H1 (cell line): ENCODE results near the gene AGR2. TPM values are rescaled to one million over a fixed set of nuclear protein-coding genes. Genes with fewer than 3 reads are reported as not detected.

Experiments used
- CTCF ChIA-PET: fragments of 300-600 bp; sonication (Branson Sonifier 250); formaldehyde crosslinking; loops from one replicate; lab custom pipeline; 2021; ENCODE audit not compliant: partially characterized antibody; lab: Charles Lee
- POLR2A ChIA-PET: fragments of 300-600 bp; sonication (Branson Sonifier 250); formaldehyde crosslinking; loops from one replicate; lab custom pipeline; 2021; ENCODE audit warnings: inconsistent platforms; ENCODE audit not compliant: partially characterized antibody; lab: Charles Lee
- DNase-seq, 2 experiments: peaks; one replicate each; pipeline versions ENCODE4 v3.0.0 to v3.0.0-alpha.2; 2010 to 2022; ENCODE audit warnings: low spot score in 2 of 2, low read depth in 1 of 2, mixed read lengths in 1 of 2
- FAIRE-seq: peaks from 2 replicates; lab custom pipeline; 2011; peaks lifted over from hg19 to GRCh38; lab: Jason Lieb, UNC
- H2AFZ ChIP-seq: 2 replicates; pipeline ENCODE4 v1.8.1; 2012; ENCODE audit warnings: low read length, inconsistent platforms
- H2AK5ac ChIP-seq: 2 replicates; pipeline ENCODE4 v1.6.1; 2013; ENCODE audit warnings: low read depth, low read length
- H2BK120ac ChIP-seq: replicated peaks from 2 replicates; pipeline ENCODE3; 2013; ENCODE audit warnings: low read depth, low read length, inconsistent platforms
- H2BK12ac ChIP-seq: 2 replicates; pipeline ENCODE4 v1.6.1; 2013; ENCODE audit warnings: low read depth, low read length
- H2BK15ac ChIP-seq: 2 replicates; pipeline ENCODE4 v1.6.1; 2013; ENCODE audit warnings: low read length
- H2BK20ac ChIP-seq: 2 replicates; pipeline ENCODE4 v1.6.1; 2013; ENCODE audit warnings: low read length
- H2BK5ac ChIP-seq: 2 replicates; pipeline ENCODE4 v1.6.1; 2013; ENCODE audit warnings: low read depth, low read length
- H3K14ac ChIP-seq: 2 replicates; pipeline ENCODE4 v1.6.1; 2013; ENCODE audit warnings: inconsistent platforms; ENCODE audit not compliant: insufficient read length
- H3K18ac ChIP-seq: 2 replicates; pipeline ENCODE4 v1.6.1; 2013; ENCODE audit warnings: low read length; ENCODE audit errors: extremely low read depth
- H3K23ac ChIP-seq: 2 replicates; pipeline ENCODE4 v1.6.1; 2013; ENCODE audit warnings: inconsistent platforms; ENCODE audit not compliant: insufficient read length
- H3K23me2 ChIP-seq: 2 replicates; pipeline ENCODE4 v1.6.1; 2013; ENCODE audit warnings: low read depth, low read length
- H3K27ac ChIP-seq: 2 replicates; pipeline ENCODE4 v1.6.1; 2011; ENCODE audit warnings: low read depth, low read length, inconsistent platforms
- H3K27me3 ChIP-seq, 4 experiments: replicated peaks in 1 of 4; 1 replicate in 1 of 4; 2 replicates in 3 of 4; pipeline versions ENCODE4 v1.6.1 to v1.8.1; 2011 to 2013; ENCODE audit warnings: low read length in 3 of 4, mild to moderate bottlenecking in 3 of 4, inconsistent platforms in 2 of 4, mixed read lengths in 2 of 4, moderate library complexity in 1 of 4; ENCODE audit not compliant: control insufficient read depth in 3 of 4, insufficient read depth in 3 of 4; ENCODE audit errors: extremely low read depth in 1 of 4
- H3K36me3 ChIP-seq, 4 experiments: 2 replicates each; pipeline versions ENCODE4 v1.6.1 to v1.8.1; 2011 to 2013; ENCODE audit warnings: mild to moderate bottlenecking in 4 of 4, low read length in 3 of 4, moderate library complexity in 2 of 4, control low read depth in 1 of 4, inconsistent platforms in 1 of 4; ENCODE audit not compliant: insufficient read depth in 4 of 4, control insufficient read depth in 2 of 4
- H3K4ac ChIP-seq: replicated peaks from 2 replicates; pipeline ENCODE3; 2013; ENCODE audit warnings: low read length, low read depth, mixed read lengths, inconsistent platforms; ENCODE audit not compliant: insufficient read length
- H3K4me1 ChIP-seq, 4 experiments: replicated peaks in 1 of 4; 1 replicate in 1 of 4; 2 replicates in 3 of 4; pipeline versions ENCODE4 v1.6.1 to v1.8.1; 2011 to 2013; ENCODE audit warnings: low read length in 3 of 4, inconsistent platforms in 2 of 4, mixed read lengths in 1 of 4; ENCODE audit not compliant: insufficient read depth in 4 of 4, control insufficient read depth in 3 of 4
- H3K4me2 ChIP-seq, 2 experiments: 2 replicates each; pipeline versions ENCODE4 v1.6.1 to v1.8.1; 2011 to 2013; ENCODE audit warnings: low read depth in 2 of 2, low read length in 2 of 2, control low read depth in 1 of 2, inconsistent platforms in 1 of 2, mild to moderate bottlenecking in 1 of 2; ENCODE audit not compliant: insufficient read depth in 1 of 2
- H3K4me3 ChIP-seq, 4 experiments: fragments of 200-600, 300-600 bp in 1 of 4; sonication (generic), shearing (Covaris generic), sonication (Bioruptor Twin) in 1 of 4; 2 replicates each; pipeline versions ENCODE4 v1.5.1 to v1.8.1; 2011 to 2016; ENCODE audit warnings: low read length in 4 of 4, low read depth in 3 of 4, control low read depth in 2 of 4, inconsistent platforms in 2 of 4, mild to moderate bottlenecking in 2 of 4, mixed read lengths in 1 of 4, moderate library complexity in 1 of 4; ENCODE audit not compliant: insufficient read depth in 2 of 4; ENCODE audit errors: extremely low read depth in 1 of 4
- H3K56ac ChIP-seq: replicated peaks from 2 replicates; pipeline ENCODE3; 2013; ENCODE audit warnings: low read depth, mild to moderate bottlenecking, mixed read lengths, low read length, inconsistent platforms; ENCODE audit not compliant: insufficient read length
- H3K79me1 ChIP-seq: 2 replicates; pipeline ENCODE4 v1.6.1; 2013; ENCODE audit warnings: low read depth, low read length, control low read depth
- H3K79me2 ChIP-seq, 2 experiments: 2 replicates each; pipeline versions ENCODE4 v1.6.1 to v1.8.1; 2012 to 2013; ENCODE audit warnings: low read length in 2 of 2, mild to moderate bottlenecking in 2 of 2, inconsistent platforms in 1 of 2; ENCODE audit not compliant: insufficient read depth in 2 of 2, control insufficient read depth in 1 of 2
- H3K9ac ChIP-seq, 4 experiments: replicated peaks in 1 of 4; 1 replicate in 1 of 4; 2 replicates in 3 of 4; pipeline versions ENCODE4 v1.6.1 to v1.8.1; 2011 to 2013; ENCODE audit warnings: low read depth in 3 of 4, low read length in 3 of 4, control low read depth in 2 of 4, mild to moderate bottlenecking in 2 of 4, moderate library complexity in 2 of 4, inconsistent platforms in 1 of 4; ENCODE audit errors: extremely low read depth in 1 of 4
- H3K9me3 ChIP-seq, 2 experiments: 2 replicates each; pipeline versions ENCODE4 v1.6.1 to v1.8.1; 2012 to 2013; ENCODE audit warnings: mild to moderate bottlenecking in 2 of 2, moderate library complexity in 2 of 2, control low read depth in 1 of 2, inconsistent platforms in 1 of 2, low read depth in 1 of 2, low read length in 1 of 2, mixed read lengths in 1 of 2; ENCODE audit not compliant: insufficient read depth in 2 of 2
- H4K20me1 ChIP-seq, 2 experiments: replicated peaks in 1 of 2; 2 replicates each; pipeline versions ENCODE3 to v1.8.1; 2011 to 2013; ENCODE audit warnings: inconsistent platforms in 2 of 2, low read length in 2 of 2, mild to moderate bottlenecking in 1 of 2; ENCODE audit not compliant: insufficient read depth in 2 of 2, control insufficient read depth in 1 of 2
- H4K5ac ChIP-seq: 2 replicates; pipeline ENCODE4 v1.6.1; 2013; ENCODE audit warnings: low read length, low read depth, mixed read lengths, inconsistent platforms; ENCODE audit not compliant: insufficient read length
- H4K8ac ChIP-seq: 2 replicates; pipeline ENCODE4 v1.8.0; 2013; ENCODE audit warnings: mild to moderate bottlenecking, moderate library complexity, low read length, inconsistent platforms; ENCODE audit not compliant: insufficient read depth; ENCODE audit errors: extremely low read depth
- H4K91ac ChIP-seq: replicated peaks from 2 replicates; pipeline ENCODE3; 2013; ENCODE audit warnings: low read length, mixed read lengths, inconsistent platforms; ENCODE audit not compliant: insufficient read length
- ASH2L ChIP-seq: fragments of 200-600, 300-600 bp; sonication (generic); IDR thresholded peaks from one replicate; pipeline ENCODE4 v1.7.1; 2017; ENCODE audit warnings: low read length
- BACH1 ChIP-seq: IDR thresholded peaks from 2 replicates; pipeline ENCODE4 v1.6.1; 2012; ENCODE audit warnings: low read length, improper control_type of control experiment
- BRCA1 ChIP-seq: IDR thresholded peaks from 2 replicates; pipeline ENCODE4 v1.6.1; 2012; ENCODE audit warnings: low read depth, low read length, improper control_type of control experiment
- CHD2 ChIP-seq: IDR thresholded peaks from 2 replicates; pipeline ENCODE4 v1.6.1; 2012; ENCODE audit warnings: low read length, improper control_type of control experiment
- EP300 ChIP-seq, 2 experiments: IDR thresholded peaks; 1 replicate in 1 of 2; 2 replicates in 1 of 2; pipeline ENCODE4 v1.6.1; 2011 to 2012; ENCODE audit warnings: low read depth in 2 of 2, low read length in 2 of 2, mild to moderate bottlenecking in 2 of 2, borderline replicate concordance in 1 of 2, inconsistent platforms in 1 of 2, moderate library complexity in 1 of 2
- GABPA ChIP-seq: IDR thresholded peaks from 2 replicates; pipeline ENCODE4 v1.6.1; 2011; ENCODE audit warnings: mild to moderate bottlenecking, low read length, moderate library complexity, borderline replicate concordance; ENCODE audit not compliant: insufficient read depth
- MAX ChIP-seq: IDR thresholded peaks from 2 replicates; pipeline ENCODE4 v1.6.1; 2012; ENCODE audit warnings: inconsistent platforms
- SIRT6 ChIP-seq: IDR thresholded peaks from one replicate; pipeline ENCODE4 v1.7.1; 2012; ENCODE audit warnings: low read length, inconsistent platforms
- SIX5 ChIP-seq: IDR thresholded peaks from 2 replicates; pipeline ENCODE4 v1.6.1; 2011; ENCODE audit warnings: mild to moderate bottlenecking, low read depth, low read length
- SP2 ChIP-seq: IDR thresholded peaks from 2 replicates; pipeline ENCODE4 v1.6.1; 2012; ENCODE audit warnings: mild to moderate bottlenecking, low read length, inconsistent platforms
- TCF12 ChIP-seq: IDR thresholded peaks from 2 replicates; pipeline ENCODE4 v1.6.1; 2011; ENCODE audit warnings: low read depth, mild to moderate bottlenecking, low read length
- YY1 ChIP-seq: IDR thresholded peaks from 2 replicates; pipeline ENCODE4 v1.6.1; 2011; ENCODE audit warnings: low read depth, mild to moderate bottlenecking, low read length
- ZNF274 ChIP-seq: IDR thresholded peaks from 2 replicates; pipeline ENCODE4 v1.7.0; 2012; ENCODE audit warnings: low read length, borderline replicate concordance; ENCODE audit errors: extremely low read depth
- WGBS, 2 experiments: shearing (Covaris generic) in 1 of 2; methylation state at CpG; one replicate each; pipeline versions ENCODE4 v1.1.6 to v1.1.7; 2013 to 2015; ENCODE audit warnings: low lambda C conversion rate in 2 of 2, mixed read lengths in 2 of 2, inconsistent platforms in 1 of 2, low coverage in 1 of 2, missing lambda C conversion rate in 1 of 2; ENCODE audit not compliant: insufficient replicate concordance in 2 of 2, insufficient coverage in 1 of 2, insufficient read length in 1 of 2; ENCODE audit errors: extremely low coverage in 1 of 2, missing lambda C conversion rate in 1 of 2; 5-methylcytosine and 5-hydroxymethylcytosine counted together
- polyA plus RNA-seq, 7 experiments: library from polyadenylated mRNA; depleted of rRNA in 3 of 7; stranded (reverse) in 5 of 7; unstranded in 2 of 7; fragments of >200 nt in 5 of 7; fragments of 200-250 nt in 2 of 7; gene quantifications; 1 replicate in 5 of 7; 2 replicates in 1 of 7; 4 replicates in 1 of 7; pipeline versions ENCODE4 v1.2.1 to v1.2.3, GENCODE V29; 2011 to 2013; ENCODE audit warnings: missing spikeins in 2 of 7, mixed read lengths in 2 of 7
- total RNA-seq: library from RNA; stranded (reverse); fragmentation: NEBNext Ultra II Directional; extraction: Animal tissue kit (Norgen Biotek cat#: 25700); gene quantifications from 2 replicates; pipeline ENCODE4 v1.2.1, GENCODE V29; 2021

AGR2 gene
- total and polyA plus RNA-seq, 2 of the 8 experiments (the other 6 are each of a cell fraction or from before 2014, with no cell fraction given), result not detected

GRCh38 chr7:16812542-16813231 is 7.9 kb upstream of the AGR2 start:
- Histone ChIP-seq H3K27ac (no peak overlapping the region), H2AK5ac (no peak overlapping the region), H2BK12ac (no peak overlapping the region), H2BK15ac (no peak overlapping the region), H3K4me2 (no peak overlapping the region), H2BK5ac (no peak overlapping the region), H3K18ac (no peak overlapping the region), H3K23me2 (no peaks in the 10 kb centered on the region), H3K23ac (no peak overlapping the region), H3K4ac (no peak overlapping the region), H3K4me3 (no peak overlapping the region), H2BK20ac (no peak overlapping the region), H4K8ac (no peak overlapping the region), H3K9ac (no peak overlapping the region), H2AFZ (no peak overlapping the region), H4K91ac (no peak overlapping the region), H3K79me2 (no peaks in the 10 kb centered on the region), H3K36me3 (no peaks in the 10 kb centered on the region), H3K9me3 (no peaks in the 10 kb centered on the region), H3K56ac (no peak overlapping the region), H3K14ac (no peak overlapping the region), H3K4me1 (no peaks in the 10 kb centered on the region), H4K20me1 (no peaks in the 10 kb centered on the region), H3K79me1 (no peaks in the 10 kb centered on the region), H4K5ac (no peak overlapping the region), H3K27me3 (no peaks in the 10 kb centered on the region), H2BK120ac (no peak overlapping the region)
- TF ChIP-seq GABPA, result no peak
- no peak for TF ChIP-seq SP2
- no peak for TF ChIP-seq BACH1
- no peak for TF ChIP-seq MAX
- no peak for TF ChIP-seq ASH2L
- TF ChIP-seq TCF12, result no peak
- no peak for TF ChIP-seq CHD2
- no peak for TF ChIP-seq ZNF274
- no peak for TF ChIP-seq SIX5
- no peak for TF ChIP-seq SIRT6
- TF ChIP-seq BRCA1, result no peak
- TF ChIP-seq YY1, result no peak
- TF ChIP-seq EP300 (IDR thresholded peaks at IDR 0.05; ENCODE audit: borderline replicate concordance in 1 of 2, low read depth in 2 of 2, low read length in 2 of 2), result no peak
- FAIRE-seq (no peak), DNase-seq (no peak)
- POLR2A ChIA-PET, result no interaction called here
- 84% methylated on average over 4 of the region's 4 CpGs; no CpG with 5 or more reads in 1 of the 2 experiments for WGBS, 2 experiments
- CTCF ChIA-PET, result interaction anchor here (1.3 to 1.7 kb wide), 2 partner anchors 12 to 106 kb away, joined by 4 to 9 read pairs; no protein-coding TSS in a partner anchor
